ENCODE measurements around the gene FAM13A.

DNA sequence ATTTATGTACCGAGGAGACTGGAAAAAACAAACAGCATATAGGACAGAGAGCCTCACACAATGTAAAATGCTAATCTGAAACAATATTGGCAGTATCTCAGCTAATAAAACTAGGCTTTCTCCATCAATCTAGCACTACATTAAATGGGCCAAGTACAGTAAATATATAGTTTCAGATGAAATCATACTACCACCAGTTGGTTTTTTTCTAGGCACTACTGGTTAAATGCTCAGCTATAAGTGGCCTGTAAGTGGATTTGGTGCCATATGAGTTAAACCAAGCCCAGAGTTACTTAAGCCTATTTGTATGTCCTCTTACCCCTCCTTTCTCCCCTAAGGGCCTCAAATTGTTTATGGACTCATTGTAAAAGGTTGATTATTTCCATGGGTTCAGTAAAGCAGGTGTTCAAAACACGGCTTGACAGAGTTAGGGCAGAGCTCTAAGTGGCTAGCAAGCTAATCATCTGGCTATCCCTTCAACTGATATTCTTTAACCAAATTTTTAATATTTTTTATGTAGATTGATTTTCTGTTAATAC lies 57.5 kb downstream of the FAM13A start:
- TF ChIP-seq POLR2A (IDR thresholded peaks at IDR 0.05; ENCODE audit: control extremely low read depth in 1 of 2, low read depth in 2 of 2, low read length in 2 of 2): no peak
- no peak for TF ChIP-seq EZH2 (IDR thresholded peaks at IDR 0.05; ENCODE audit: low read depth, low read length, severe bottlenecking)
- TF ChIP-seq, protein P1, sequence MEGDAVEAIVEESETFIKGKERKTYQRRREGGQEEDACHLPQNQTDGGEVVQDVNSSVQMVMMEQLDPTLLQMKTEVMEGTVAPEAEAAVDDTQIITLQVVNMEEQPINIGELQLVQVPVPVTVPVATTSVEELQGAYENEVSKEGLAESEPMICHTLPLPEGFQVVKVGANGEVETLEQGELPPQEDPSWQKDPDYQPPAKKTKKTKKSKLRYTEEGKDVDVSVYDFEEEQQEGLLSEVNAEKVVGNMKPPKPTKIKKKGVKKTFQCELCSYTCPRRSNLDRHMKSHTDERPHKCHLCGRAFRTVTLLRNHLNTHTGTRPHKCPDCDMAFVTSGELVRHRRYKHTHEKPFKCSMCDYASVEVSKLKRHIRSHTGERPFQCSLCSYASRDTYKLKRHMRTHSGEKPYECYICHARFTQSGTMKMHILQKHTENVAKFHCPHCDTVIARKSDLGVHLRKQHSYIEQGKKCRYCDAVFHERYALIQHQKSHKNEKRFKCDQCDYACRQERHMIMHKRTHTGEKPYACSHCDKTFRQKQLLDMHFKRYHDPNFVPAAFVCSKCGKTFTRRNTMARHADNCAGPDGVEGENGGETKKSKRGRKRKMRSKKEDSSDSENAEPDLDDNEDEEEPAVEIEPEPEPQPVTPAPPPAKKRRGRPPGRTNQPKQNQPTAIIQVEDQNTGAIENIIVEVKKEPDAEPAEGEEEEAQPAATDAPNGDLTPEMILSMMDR (IDR thresholded peaks at IDR 0.05; ENCODE audit: control extremely low read depth in 1 of 3, insufficient read depth in 1 of 3, low read depth in 1 of 3, low read length in 3 of 3): no peak
- no peak for TF ChIP-seq HDAC2 (IDR thresholded peaks at IDR 0.05; ENCODE audit: borderline replicate concordance in 1 of 2, low read depth in 2 of 2, low read length in 2 of 2)
- TF ChIP-seq POLR2AphosphoS5 (IDR thresholded peaks at IDR 0.05; ENCODE audit: low read depth, low read length): no peak

All from H1 (cell line).